Gastrocnemius medialis (tissue), 4 donors: Measurements from ENCODE around the gene HFM1. TPM values are rescaled to one million over a fixed set of nuclear protein-coding genes. Genes with fewer than 3 reads are reported as not detected.
"Not testable (repeated sequence)": the region's sequence is repeated elsewhere in the genome, so short reads cannot be mapped to it uniquely, and the experiment has no call there.

ENCODE experiments used
- ATAC-seq, 2 donors: fragments of 150-250 bp; one replicate each; pipeline ENCODE4 v1.9.1; 2016
- DNase-seq, 2 donors: peaks; one replicate each; pipeline ENCODE4 v3.0.0-alpha.2; 2019
- H3K27ac ChIP-seq, 4 donors: fragments of 200-600 bp; sonication (generic); 1 replicate in 1 of 4; 2 replicates in 3 of 4; pipeline ENCODE4 v1.5.1; 2016 to 2018; ENCODE audit warnings: mild to moderate bottlenecking in 2 of 4, moderate library complexity in 1 of 4
- H3K27me3 ChIP-seq, 3 donors: fragments of 200-600 bp; sonication (generic) in 2 of 3; 1 replicate in 1 of 3; 2 replicates in 2 of 3; pipeline versions ENCODE4 v1.5.1 to v1.6.0; 2016 to 2019; ENCODE audit warnings: mild to moderate bottlenecking in 1 of 3, moderate library complexity in 1 of 3
- H3K36me3 ChIP-seq, 2 donors: fragments of 200-600 bp; sonication (generic) in 1 of 2; one replicate each; pipeline ENCODE4 v1.5.1; 2017 to 2018
- H3K4me1 ChIP-seq, 2 donors: fragments of 200-600 bp; sonication (generic) in 1 of 2; one replicate each; pipeline ENCODE4 v1.5.1; 2016 to 2017; ENCODE audit warnings: mild to moderate bottlenecking in 2 of 2
- H3K4me3 ChIP-seq, 4 donors: fragments of 200-600 bp; sonication (generic) in 3 of 4; 1 replicate in 1 of 4; 2 replicates in 3 of 4; pipeline ENCODE4 v1.5.1; 2016 to 2019; ENCODE audit warnings: mild to moderate bottlenecking in 2 of 4
- H3K9me3 ChIP-seq, 3 donors: fragments of 200-600 bp; sonication (generic) in 2 of 3; 1 replicate in 1 of 3; 2 replicates in 2 of 3; pipeline ENCODE4 v1.5.1; 2016 to 2019
- POLR2A ChIP-seq, 2 donors: fragments of 450-650 bp; IDR thresholded peaks; one replicate each; pipeline ENCODE4 v1.6.1; 2017; ENCODE audit warnings: antibody characterized with exemption in 2 of 2, mild to moderate bottlenecking in 2 of 2, moderate library complexity in 2 of 2
- in situ Hi-C, 4 donors: fragments of 200-750 bp; cut with MboI; loops; one replicate each; pipeline versions ENCODE4 v1.15.0 to v1.8.0; 2017; ENCODE audit warnings: low sequenced_read_pairs in 4 of 4
- intact Hi-C: fragments of 100-400 bp; cut with DNase I; formaldehyde crosslinking; loops from one replicate; pipeline ENCODE4 v1.15.1; 2023; ENCODE audit warnings: low total_unique reads
- total RNA-seq, 4 donors: library from RNA; depleted of rRNA; stranded (reverse); fragments of >200 nt; gene quantifications; one replicate each; pipeline versions ENCODE4 v1.1.0 to v1.2.3, GENCODE V29; 2016
- TF ChIP-seq, protein P1 (sequence below), 5 experiments: fragments of 450-650 bp in 3 of 5; fragments of 200-600 bp in 2 of 5; sonication (generic) in 2 of 5; IDR thresholded peaks in 4 of 5; conservative IDR thresholded peaks in 1 of 5; 1 replicate in 4 of 5; 2 replicates in 1 of 5; pipeline ENCODE4 v1.5.1; 2016 to 2019; ENCODE audit warnings: antibody characterized with exemption in 5 of 5, mild to moderate bottlenecking in 3 of 5, moderate library complexity in 3 of 5

HFM1 gene
- total RNA-seq, 4 donors from 2014 or later = 0.58 to 1.9 (median 1.4) TPM

DNA sequence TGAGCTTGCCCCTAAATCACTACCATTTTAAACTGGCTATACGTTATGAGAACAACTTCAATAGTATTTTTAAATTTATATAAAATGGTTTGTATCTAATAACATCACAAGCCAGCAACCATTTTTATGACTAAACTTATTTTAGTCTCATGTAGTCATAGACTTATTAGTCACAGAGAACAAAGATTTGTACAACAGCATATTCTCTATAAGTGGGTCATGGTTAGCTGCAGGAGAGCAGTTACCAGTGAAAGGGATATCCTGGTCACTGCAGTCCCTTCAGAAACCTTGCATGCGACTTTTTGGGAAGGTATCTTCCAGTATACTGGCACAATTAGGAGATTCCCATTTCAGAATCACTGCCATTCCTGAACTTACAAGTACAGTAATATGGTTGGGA, 90.0 kb downstream of the HFM1 start:
- no peak overlapping the region for H3K27ac ChIP-seq
- in situ Hi-C loops (no loop called here), intact Hi-C loops (no loop called here)
- DNase-seq (no peak), ATAC-seq (no peak)
- H3K9me3 ChIP-seq = no peaks in the 10 kb centered on the region
- no peaks in the 10 kb centered on the region for H3K36me3 ChIP-seq
- no peaks in the 10 kb centered on the region for H3K27me3 ChIP-seq
- TF ChIP-seq, protein P1, sequence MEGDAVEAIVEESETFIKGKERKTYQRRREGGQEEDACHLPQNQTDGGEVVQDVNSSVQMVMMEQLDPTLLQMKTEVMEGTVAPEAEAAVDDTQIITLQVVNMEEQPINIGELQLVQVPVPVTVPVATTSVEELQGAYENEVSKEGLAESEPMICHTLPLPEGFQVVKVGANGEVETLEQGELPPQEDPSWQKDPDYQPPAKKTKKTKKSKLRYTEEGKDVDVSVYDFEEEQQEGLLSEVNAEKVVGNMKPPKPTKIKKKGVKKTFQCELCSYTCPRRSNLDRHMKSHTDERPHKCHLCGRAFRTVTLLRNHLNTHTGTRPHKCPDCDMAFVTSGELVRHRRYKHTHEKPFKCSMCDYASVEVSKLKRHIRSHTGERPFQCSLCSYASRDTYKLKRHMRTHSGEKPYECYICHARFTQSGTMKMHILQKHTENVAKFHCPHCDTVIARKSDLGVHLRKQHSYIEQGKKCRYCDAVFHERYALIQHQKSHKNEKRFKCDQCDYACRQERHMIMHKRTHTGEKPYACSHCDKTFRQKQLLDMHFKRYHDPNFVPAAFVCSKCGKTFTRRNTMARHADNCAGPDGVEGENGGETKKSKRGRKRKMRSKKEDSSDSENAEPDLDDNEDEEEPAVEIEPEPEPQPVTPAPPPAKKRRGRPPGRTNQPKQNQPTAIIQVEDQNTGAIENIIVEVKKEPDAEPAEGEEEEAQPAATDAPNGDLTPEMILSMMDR (IDR thresholded peaks at IDR 0.05 in 4 of 5, conservative IDR thresholded peaks at IDR 0.05 in 1 of 5) = no peak
- H3K4me3 ChIP-seq = no peak overlapping the region
- H3K4me1 ChIP-seq = no peaks in the 10 kb centered on the region

DNA sequence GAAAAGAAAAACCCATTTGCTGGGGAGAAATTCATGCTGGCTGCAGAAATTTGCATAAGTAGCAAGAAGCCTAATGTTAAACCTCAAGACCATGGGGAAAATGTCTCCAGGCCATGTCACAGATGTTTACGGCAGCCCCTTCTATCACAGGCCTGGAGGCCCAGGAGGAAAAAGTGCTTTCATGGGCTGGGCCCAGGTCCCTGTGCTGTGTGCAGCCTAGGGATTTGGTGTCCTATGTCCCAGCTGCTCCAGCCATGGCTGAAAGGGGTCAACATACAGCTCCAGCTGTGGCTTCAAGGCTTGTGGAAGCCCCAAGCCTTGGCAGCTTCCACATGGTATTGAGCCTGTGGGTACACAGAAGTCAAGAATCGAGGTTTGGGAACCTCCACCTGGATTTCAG, 93.0 kb downstream of the HFM1 start:
- no peak for ATAC-seq
- DNase-seq = no peak
- no peak for TF ChIP-seq POLR2A (IDR thresholded peaks at IDR 0.05)
- TF ChIP-seq, protein P1 (IDR thresholded peaks at IDR 0.05 in 4 of 5, conservative IDR thresholded peaks at IDR 0.05 in 1 of 5) = no peak
- Histone ChIP-seq H3K4me3 (no peak overlapping the region), H3K36me3 (no peaks in the 10 kb centered on the region), H3K4me1 (no peaks in the 10 kb centered on the region), H3K27me3 (no peaks in the 10 kb centered on the region), H3K9me3 (no peaks in the 10 kb centered on the region), H3K27ac (no peak overlapping the region)
- in situ Hi-C loops (no loop called here), intact Hi-C loops (no loop called here)

DNA sequence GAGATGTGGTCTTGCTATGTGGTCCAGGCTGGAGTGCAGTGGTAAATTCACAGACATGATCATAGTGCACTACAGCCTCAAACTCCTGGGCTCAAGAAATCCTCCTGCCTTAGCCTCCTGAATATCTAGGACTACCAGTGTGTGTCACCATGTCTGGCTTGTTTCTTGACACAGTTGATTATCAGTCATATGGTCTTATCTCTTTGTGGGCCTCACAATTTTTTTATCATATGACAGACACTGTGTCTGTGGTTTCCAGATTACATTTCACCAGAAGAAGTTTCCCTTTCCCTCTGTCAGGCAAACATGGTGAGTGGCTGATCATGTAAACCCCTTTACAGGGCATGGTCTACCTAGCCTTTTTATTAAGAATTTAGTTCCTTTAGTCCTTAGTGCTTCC, 96.1 kb downstream of the HFM1 start:
- Histone ChIP-seq H3K36me3 (no peaks in the 10 kb centered on the region), H3K27ac (no peak overlapping the region), H3K4me3 (no peak overlapping the region), H3K27me3 (no peaks in the 10 kb centered on the region), H3K4me1 (no peaks in the 10 kb centered on the region), H3K9me3 (no peaks in the 10 kb centered on the region)
- ATAC-seq (no peak), DNase-seq (no peak)
- intact Hi-C loops (no loop called here), in situ Hi-C loops (no loop called here)
- TF ChIP-seq, protein P1 (IDR thresholded peaks at IDR 0.05 in 4 of 5, conservative IDR thresholded peaks at IDR 0.05 in 1 of 5) = no peak
- no peak for TF ChIP-seq POLR2A (IDR thresholded peaks at IDR 0.05)

DNA sequence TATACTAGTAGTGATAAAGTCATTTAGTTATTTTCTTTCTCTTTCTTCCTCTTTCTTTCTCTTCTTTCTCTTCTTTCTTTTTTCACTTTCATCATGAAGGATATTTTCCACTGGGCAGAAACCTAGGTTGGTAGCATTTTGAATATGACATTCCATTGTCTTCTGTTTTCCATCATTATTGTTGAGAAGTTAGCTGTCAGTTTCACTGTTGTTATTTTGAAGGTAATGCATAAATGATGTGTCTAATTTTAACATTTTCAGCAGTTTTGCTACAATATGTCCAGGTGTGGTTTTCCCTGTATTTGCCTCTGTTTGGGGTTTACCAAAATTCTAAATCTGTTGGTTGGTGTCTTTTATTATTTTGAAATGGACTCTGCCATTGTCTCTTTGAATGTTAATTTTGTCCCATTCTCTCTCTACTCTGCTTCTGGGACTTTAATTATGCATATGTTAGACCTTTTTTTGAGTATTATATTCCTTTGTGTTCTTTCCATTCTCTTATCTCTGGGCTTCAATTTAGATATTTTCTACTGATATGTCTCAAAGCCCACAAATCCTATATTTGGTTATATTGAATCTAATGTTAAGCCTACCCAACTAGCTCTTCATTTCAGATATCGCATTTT, 96.7 kb downstream of the HFM1 start:
- no peaks in the 10 kb centered on the region for H3K27me3 ChIP-seq
- H3K27ac ChIP-seq = no peak overlapping the region
- intact Hi-C loops (no loop called here), in situ Hi-C loops (no loop called here)
- DNase-seq (no peak), ATAC-seq (no peak)
- H3K9me3 ChIP-seq = no peaks in the 10 kb centered on the region
- H3K4me1 ChIP-seq = no peaks in the 10 kb centered on the region
- no peaks in the 10 kb centered on the region for H3K36me3 ChIP-seq
- no peak overlapping the region for H3K4me3 ChIP-seq
- TF ChIP-seq POLR2A (IDR thresholded peaks at IDR 0.05) = no peak
- TF ChIP-seq, protein P1 (IDR thresholded peaks at IDR 0.05 in 4 of 5, conservative IDR thresholded peaks at IDR 0.05 in 1 of 5) = no peak

DNA sequence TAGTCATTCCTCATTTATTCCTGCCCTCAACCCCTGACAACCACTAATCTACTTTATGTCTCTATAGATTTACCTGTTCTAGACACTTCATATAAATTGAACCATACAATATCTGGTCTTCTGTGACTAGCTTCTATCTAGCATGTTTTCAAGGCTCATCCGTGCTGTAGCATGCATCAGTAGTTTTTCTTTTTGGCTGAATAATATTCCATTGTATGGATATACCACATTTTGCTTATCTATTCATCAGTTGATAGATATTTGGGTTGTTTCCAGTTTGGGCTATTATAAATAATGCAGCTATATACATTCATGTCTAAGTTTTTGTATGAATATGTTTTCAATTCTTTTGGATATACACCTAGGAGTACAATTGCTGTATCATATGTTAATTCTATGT, 101.5 kb downstream of the HFM1 start:
- Histone ChIP-seq H3K27me3 (no peaks in the 10 kb centered on the region), H3K4me3 (no peak overlapping the region), H3K4me1 (no peaks in the 10 kb centered on the region), H3K36me3 (no peaks in the 10 kb centered on the region), H3K9me3 (no peaks in the 10 kb centered on the region), H3K27ac (no peak overlapping the region)
- no peak for DNase-seq
- no peak for TF ChIP-seq POLR2A (IDR thresholded peaks at IDR 0.05)
- TF ChIP-seq, protein P1 (IDR thresholded peaks at IDR 0.05 in 4 of 5, conservative IDR thresholded peaks at IDR 0.05 in 1 of 5) = no peak
- no peak for ATAC-seq
- in situ Hi-C loops = no loop called here
- intact Hi-C loops = no loop called here

DNA sequence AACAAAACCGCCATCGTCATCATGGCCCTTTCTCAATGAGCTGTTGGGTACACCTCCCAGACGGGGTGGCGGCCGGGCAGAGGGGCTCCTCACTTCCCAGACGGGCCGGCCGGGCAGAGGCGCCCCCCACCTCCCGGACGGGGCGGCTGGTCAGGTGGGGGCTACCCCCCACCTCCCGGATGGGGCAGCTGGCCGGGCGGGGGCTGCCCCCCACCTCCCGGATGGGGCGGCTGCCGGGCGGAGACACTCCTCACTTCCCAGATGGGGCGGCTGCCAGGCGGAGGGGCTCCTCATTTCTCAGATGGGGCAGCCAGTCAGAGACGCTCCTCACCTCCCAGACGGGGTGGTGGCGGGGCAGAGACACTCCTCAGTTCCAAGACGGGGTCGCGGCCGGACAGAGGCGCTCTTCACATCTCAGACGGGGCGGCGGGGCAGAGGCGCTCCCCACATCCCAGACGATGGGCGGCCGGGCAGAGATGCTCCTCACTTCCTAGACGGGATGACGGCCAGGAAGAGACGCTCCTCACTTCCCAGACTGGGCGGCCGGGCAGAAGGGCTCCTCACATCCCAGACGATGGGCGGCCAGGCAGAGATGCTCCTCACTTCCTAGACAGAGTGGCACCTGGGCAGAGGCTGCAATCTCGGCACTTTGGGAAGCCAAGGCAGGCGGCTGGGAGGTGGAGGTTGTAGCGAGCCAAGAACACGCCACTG, 115.6 kb downstream of the HFM1 start:
- not testable (repeated sequence) for H3K27me3 ChIP-seq, H3K4me3 ChIP-seq, H3K27ac ChIP-seq, H3K36me3 ChIP-seq, H3K4me1 ChIP-seq, H3K9me3 ChIP-seq, ATAC-seq, DNase-seq
- intact Hi-C loops = loop anchor here (10.0 kb wide), 1 partner anchor 216 kb away; the partner anchor contains the start of gene CDC7
- in situ Hi-C loops = loop anchor here in 1 of 4 donors (25.0 kb wide), 1 partner anchor 648 kb away; the partner anchor contains the start of gene BRDT

DNA sequence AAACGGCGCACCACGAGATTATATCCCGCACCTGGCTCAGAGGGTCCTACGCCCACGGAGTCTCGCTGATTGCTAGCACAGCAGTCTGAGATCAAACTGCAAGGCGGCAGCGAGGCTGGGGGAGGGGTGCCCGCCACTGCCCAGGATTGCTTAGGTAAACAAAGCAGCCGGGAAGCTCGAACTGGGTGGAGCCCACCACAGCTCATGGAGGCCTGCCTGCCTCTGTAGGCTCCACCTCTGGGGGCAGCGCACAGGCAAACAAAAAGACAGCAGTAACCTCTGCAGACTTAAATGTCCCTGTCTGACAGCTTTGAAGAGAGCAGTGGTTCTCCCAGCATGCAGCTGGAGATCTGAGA, 117.7 kb downstream of the HFM1 start:
- not testable (repeated sequence) for H3K36me3 ChIP-seq
- in situ Hi-C loops = loop anchor here in 1 of 4 donors (25.0 kb wide), 1 partner anchor 650 kb away; the partner anchor contains the start of gene BRDT

More for the DNA sequence above, 117.7 kb downstream of the HFM1 start:
- H3K4me3 ChIP-seq, ATAC-seq, H3K9me3 ChIP-seq, H3K27ac ChIP-seq, DNase-seq, H3K27me3 ChIP-seq: not testable (repeated sequence)
- H3K4me1 ChIP-seq = peaks cover 9 to 13% of the 10 kb centered on the region in 2 donors
- intact Hi-C loops = loop anchor here (10.0 kb wide), 1 partner anchor 218 kb away; the partner anchor contains the start of gene CDC7
